NCI-H748 (cell line): ENCODE results near the gene GSAP.
A peak's percentile ranks its signal among the peaks of the same experiment; 100 is the strongest.
"Not testable (repeated sequence)": the region's sequence is repeated elsewhere in the genome, so short reads cannot be mapped to it uniquely, and the experiment has no call there.

ENCODE experiments used
- DNase-seq: peaks from one replicate; lab custom pipeline; 2025; ENCODE audit not compliant: unreplicated experiment; lab: John Stamatoyannopoulos, UW

Gene GSAP, protein sequence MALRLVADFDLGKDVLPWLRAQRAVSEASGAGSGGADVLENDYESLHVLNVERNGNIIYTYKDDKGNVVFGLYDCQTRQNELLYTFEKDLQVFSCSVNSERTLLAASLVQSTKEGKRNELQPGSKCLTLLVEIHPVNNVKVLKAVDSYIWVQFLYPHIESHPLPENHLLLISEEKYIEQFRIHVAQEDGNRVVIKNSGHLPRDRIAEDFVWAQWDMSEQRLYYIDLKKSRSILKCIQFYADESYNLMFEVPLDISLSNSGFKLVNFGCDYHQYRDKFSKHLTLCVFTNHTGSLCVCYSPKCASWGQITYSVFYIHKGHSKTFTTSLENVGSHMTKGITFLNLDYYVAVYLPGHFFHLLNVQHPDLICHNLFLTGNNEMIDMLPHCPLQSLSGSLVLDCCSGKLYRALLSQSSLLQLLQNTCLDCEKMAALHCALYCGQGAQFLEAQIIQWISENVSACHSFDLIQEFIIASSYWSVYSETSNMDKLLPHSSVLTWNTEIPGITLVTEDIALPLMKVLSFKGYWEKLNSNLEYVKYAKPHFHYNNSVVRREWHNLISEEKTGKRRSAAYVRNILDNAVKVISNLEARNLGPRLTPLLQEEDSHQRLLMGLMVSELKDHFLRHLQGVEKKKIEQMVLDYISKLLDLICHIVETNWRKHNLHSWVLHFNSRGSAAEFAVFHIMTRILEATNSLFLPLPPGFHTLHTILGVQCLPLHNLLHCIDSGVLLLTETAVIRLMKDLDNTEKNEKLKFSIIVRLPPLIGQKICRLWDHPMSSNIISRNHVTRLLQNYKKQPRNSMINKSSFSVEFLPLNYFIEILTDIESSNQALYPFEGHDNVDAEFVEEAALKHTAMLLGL

DNA sequence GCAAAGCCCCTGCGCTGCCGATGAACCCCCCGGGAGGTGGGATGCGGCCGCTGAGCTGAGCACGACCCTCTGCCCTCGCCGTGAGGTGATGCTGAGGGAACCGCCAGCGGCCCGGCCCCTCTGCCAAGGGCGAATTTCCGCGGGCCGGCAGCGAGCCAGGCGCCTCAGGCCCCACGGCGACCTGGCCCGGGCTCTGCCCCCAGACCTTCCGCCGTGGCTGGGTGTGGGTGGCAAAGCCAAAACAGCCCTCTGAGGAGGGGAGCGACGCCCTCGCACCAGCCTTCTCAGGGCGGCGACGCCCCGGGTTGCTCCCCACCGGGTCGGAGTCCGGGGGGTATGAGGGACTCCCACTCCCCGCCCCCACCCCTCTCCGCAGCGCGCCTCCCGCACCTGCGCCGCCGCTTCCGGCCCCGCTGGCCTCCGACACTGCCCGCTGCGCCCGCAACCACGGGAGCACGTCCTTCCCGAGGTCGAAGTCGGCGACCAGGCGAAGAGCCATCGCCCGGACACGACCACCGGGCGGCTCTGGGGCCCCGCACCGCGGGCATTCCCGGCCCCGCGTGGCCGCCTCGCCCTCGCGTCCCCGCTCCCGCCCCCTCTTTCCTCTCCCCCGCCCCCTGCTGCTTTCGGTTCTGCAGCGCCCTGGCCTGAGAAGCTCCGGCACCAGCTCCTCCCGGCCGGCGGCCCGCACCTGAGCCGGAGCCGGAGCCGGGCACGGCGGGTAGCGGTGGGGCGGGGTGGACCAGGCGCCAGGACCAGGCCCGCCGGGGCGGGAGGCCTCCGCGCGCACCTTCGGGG is at the start of gene GSAP:
GSAP (minus strand) TSS at position 527 of the 798 bp plus-strand sequence; CDS start at position 499, 28 bp downstream.
- DNase-seq, result peak; percentile 61

- no peak for DNase-seq
Measured at GRCh38 chr7:77465256-77465655, 49.1 kb upstream of the GSAP start.

GRCh38 chr7:77464589-77464988 is 48.4 kb upstream of the GSAP start:
- no peak for DNase-seq

GRCh38 chr7:77463632-77464031 is 47.5 kb upstream of the GSAP start:
- DNase-seq, result not testable (repeated sequence)

GRCh38 chr7:77461842-77462241 is 45.7 kb upstream of the GSAP start:
- DNase-seq, result no peak

DNA sequence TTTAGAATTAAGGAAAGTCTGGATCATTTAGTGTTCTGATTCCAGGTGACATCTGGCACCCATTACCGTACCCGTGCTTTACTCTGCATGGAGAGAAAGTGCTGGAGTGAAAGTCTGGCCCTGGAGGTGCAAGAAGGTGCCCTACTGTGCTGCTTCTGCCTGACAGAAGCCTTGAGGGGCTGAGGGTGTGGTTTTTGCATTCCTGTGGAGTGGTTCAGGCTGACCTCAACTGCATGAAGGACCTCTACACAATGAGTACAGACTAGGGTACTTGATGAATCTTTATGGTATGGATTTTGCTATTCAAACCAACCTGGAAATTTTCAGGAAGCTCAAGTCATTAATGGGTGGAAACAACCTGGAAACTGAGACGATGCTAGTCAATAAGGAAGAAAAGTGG is 45.1 kb upstream of the GSAP start:
- no peak for DNase-seq

DNA sequence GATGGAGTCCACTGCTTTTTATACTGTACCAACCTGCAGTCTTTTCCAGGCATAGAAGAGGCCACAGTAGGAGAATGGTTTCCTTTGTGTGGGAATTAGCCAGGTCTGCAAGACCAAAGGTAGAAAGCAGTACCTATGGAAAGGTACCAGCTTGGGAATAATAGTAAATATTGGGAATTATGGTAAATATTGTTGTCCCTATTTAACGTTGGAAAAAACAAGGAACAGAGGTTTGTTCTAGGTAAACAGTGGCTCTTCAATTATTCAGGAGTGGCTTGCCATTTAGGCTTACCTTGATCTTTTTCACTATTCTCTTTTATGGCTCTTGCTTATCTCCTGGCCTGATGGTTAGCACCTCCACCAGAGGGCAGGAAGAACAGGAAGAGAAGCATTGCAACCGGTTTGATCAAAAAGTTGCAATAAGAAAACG is 43.9 kb upstream of the GSAP start:
- peak; percentile 43 for DNase-seq

DNA sequence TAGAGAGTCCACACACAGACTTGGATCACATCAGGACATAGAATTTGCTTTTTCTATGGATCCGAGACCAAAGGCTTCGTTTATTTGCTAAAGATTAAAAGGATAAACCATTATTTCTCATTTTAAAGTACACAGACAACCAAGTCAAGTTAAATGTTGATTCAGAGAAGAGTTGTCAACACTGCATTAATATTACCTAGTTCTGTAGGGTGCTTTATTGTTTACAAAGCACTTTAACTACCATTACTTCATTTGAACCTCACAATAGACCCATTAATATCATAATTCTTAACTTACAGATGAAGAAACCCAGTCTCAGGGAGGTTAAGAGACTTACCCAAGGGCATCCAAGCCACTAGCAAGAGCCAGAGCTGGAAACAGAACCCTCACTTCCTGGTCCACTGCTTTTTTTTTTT is 43.2 kb upstream of the GSAP start:
- DNase-seq, result peak; percentile 65

DNA sequence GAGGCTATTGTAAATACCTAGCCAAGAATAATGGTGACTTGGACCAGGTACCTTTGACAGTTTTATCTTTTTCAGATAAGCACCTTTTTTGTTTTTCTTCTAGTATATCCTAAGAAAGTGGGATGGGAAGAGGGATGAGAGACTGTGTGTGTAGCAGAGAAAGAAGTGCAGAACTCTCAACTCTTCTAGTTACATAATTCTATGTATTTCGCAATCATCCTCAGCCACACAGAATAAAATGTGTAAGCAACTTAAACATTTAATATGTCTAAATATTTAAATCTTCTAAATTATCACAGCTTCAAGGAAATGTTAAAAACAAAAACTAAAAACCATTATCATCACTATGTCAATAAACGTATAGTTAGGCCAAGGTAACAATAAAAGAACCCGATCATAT is 42.6 kb upstream of the GSAP start:
- DNase-seq, result peak; percentile 38

GRCh38 chr7:77457779-77458178 is 41.6 kb upstream of the GSAP start:
- peak; percentile 88 for DNase-seq

GRCh38 chr7:77456696-77457095 is 40.5 kb upstream of the GSAP start:
- no peak for DNase-seq

GRCh38 chr7:77455321-77455720 is 39.2 kb upstream of the GSAP start:
- DNase-seq, result no peak

GRCh38 chr7:77454802-77455201 is 38.7 kb upstream of the GSAP start:
- DNase-seq, result no peak

DNA sequence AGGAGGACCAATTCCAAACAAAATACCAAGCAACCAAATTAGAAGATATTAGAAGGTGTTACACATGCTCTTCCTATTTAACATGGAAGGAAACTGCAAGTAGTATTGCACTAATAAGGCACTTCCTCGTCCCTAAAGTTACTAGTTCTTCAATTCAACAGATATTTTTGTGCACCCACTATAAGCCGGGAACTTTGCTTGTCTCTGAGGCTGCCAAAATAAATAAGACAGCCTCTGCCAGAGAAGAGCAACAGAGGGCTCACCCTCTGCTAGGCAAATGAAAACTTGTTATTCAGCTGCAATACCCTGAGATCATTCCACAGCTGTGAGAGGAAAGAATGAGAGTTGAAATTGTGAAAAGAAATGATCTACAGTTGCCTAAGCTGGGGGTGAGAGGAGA is 37.4 kb upstream of the GSAP start:
- DNase-seq, result no peak

DNA sequence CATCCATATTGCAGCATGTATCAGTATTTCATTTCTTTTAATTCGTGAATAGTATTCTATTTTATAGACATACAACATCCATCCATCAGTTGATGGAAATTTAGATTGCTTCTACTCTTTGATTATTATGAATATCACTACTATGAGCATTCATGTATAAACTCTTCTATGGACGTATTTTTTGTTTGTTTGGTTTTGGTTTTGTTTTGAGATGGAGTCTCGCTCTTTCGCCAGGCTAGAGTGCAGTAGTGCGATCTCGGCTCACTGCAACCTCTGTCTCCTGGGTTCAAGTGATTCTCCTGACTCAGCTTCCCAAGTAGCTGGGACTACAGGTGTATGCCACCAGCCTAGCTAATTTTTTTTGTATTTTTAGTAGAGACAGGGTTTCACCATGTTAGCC is 35.8 kb upstream of the GSAP start:
- not testable (repeated sequence) for DNase-seq

GRCh38 chr7:77450613-77451012 is 34.5 kb upstream of the GSAP start:
- DNase-seq, result no peak

DNA sequence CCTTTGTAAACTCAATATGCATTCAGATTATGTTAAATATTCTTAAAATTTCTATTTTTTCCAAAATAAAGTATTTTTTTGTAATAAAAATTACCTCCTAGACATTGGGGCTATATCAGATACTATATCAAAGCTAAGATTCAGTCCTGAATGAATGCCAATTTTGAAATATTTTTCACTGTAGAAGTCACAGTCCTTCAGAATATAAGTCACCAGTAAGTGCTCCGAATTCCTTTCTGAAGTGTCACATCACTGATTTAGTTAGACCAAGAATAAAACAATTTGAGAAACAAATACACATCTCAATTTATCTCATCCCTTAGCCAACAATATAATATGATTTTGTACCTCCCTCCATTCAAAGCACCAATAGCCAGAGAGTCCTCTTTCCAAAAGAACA is 33.9 kb upstream of the GSAP start:
- no peak for DNase-seq

GRCh38 chr7:77447616-77448015 is 31.5 kb upstream of the GSAP start:
- no peak for DNase-seq

GRCh38 chr7:77444123-77444522 is 28.0 kb upstream of the GSAP start:
- DNase-seq, result no peak

- DNase-seq, result no peak
Measured at GRCh38 chr7:77443042-77443441, 26.9 kb upstream of the GSAP start.

DNA sequence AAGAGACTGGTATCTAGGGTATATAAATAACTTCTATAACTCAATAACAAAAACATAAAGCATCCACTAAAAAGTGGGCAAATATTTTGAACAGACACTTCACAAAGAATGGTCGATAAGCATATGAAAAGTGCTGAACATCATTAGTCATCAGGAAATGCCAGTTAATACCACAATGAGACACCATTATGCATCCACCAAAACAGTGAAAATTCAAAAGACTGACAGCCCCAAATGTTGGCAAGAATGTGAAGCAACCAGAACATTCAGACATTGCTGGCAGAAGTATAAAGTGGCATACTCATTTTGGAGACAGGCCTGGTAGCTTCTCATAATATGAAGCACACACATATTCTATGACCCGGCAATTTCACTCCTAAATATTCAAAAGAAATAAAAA is 26.5 kb upstream of the GSAP start:
- no peak for DNase-seq
